SK-N-SH (cell line): ENCODE results near the gene CDV3. TPM values are rescaled to one million over a fixed set of nuclear protein-coding genes. Genes with fewer than 3 reads are reported as not detected.

Experiments
- CTCF ChIA-PET: fragments of 300-600, 350-600 bp; formaldehyde crosslinking; extraction: SDS; loops from one replicate; lab custom pipeline; 2021; lab: Yijun Ruan, JAX
- POLR2A ChIA-PET: fragments of 350-600 bp; sonication (Branson Sonifier 250); formaldehyde crosslinking; extraction: SDS; loops from one replicate; lab custom pipeline; 2020; ENCODE audit warnings: antibody characterized with exemption, inconsistent platforms; lab: Yijun Ruan, JAX
- DNase-seq: peaks from one replicate; pipeline ENCODE4 v3.0.0; 2012
- H2AFZ ChIP-seq: fragments of 200-600 bp; sonication (generic); 2 replicates; pipeline ENCODE4 v1.8.1; 2016; ENCODE audit warnings: antibody characterized with exemption, mild to moderate bottlenecking, low read depth
- H3F3A ChIP-seq: fragments of 200-600 bp; sonication (generic); replicated peaks from 2 replicates; pipeline ENCODE3; 2016; ENCODE audit warnings: antibody characterized with exemption, mild to moderate bottlenecking; ENCODE audit not compliant: insufficient read depth
- H3K27ac ChIP-seq, 2 experiments: fragments of 200-500 bp in 1 of 2; fragments of 200-600 bp in 1 of 2; sonication (Bioruptor generic) in 1 of 2; sonication (generic), shearing (Covaris generic) in 1 of 2; 2 replicates each; pipeline versions ENCODE4 v1.5.1 to v1.6.1; 2014 to 2016; ENCODE audit warnings: low read depth in 2 of 2, inconsistent platforms in 1 of 2, low read length in 1 of 2, mild to moderate bottlenecking in 1 of 2, mixed read lengths in 1 of 2
- H3K27me3 ChIP-seq: fragments of 200-600 bp; sonication (generic), shearing (Covaris generic); 2 replicates; pipeline ENCODE4 v1.6.1; 2016; ENCODE audit warnings: mixed run types; ENCODE audit not compliant: insufficient read depth
- H3K36me3 ChIP-seq, 2 experiments: fragments of 200-500 bp in 1 of 2; fragments of 200-600 bp in 1 of 2; sonication (Bioruptor generic) in 1 of 2; sonication (generic) in 1 of 2; replicated peaks in 1 of 2; 2 replicates each; pipeline versions ENCODE3 to v1.5.1; 2014 to 2016; ENCODE audit warnings: low read length in 1 of 2, mild to moderate bottlenecking in 1 of 2; ENCODE audit not compliant: insufficient read depth in 2 of 2, control insufficient read depth in 1 of 2
- H3K4me1 ChIP-seq, 2 experiments: fragments of 200-500 bp in 1 of 2; fragments of 200-600 bp in 1 of 2; sonication (Bioruptor generic) in 1 of 2; sonication (generic), shearing (Covaris generic) in 1 of 2; 2 replicates each; pipeline versions ENCODE4 v1.5.1 to v1.6.1; 2014 to 2016; ENCODE audit warnings: low read depth in 1 of 2, low read length in 1 of 2, mixed run types in 1 of 2; ENCODE audit not compliant: insufficient read depth in 2 of 2, control insufficient read depth in 1 of 2
- H3K4me2 ChIP-seq: fragments of 200-600 bp; sonication (generic), shearing (Covaris generic); 2 replicates; pipeline ENCODE4 v1.6.1; 2017; ENCODE audit warnings: mixed run types
- H3K4me3 ChIP-seq, 2 experiments: fragments of 200-500 bp in 1 of 2; fragments of 200-600 bp in 1 of 2; sonication (Bioruptor generic) in 1 of 2; sonication (generic), shearing (Covaris generic) in 1 of 2; 2 replicates each; pipeline versions ENCODE4 v1.5.1 to v1.8.1; 2014 to 2016; ENCODE audit warnings: low read depth in 2 of 2, inconsistent platforms in 1 of 2, low read length in 1 of 2, mild to moderate bottlenecking in 1 of 2, mixed read lengths in 1 of 2, moderate library complexity in 1 of 2
- H3K79me2 ChIP-seq: fragments of 200-600 bp; sonication (generic); 2 replicates; pipeline ENCODE4 v1.8.1; 2017; ENCODE audit warnings: mild to moderate bottlenecking; ENCODE audit not compliant: insufficient read depth
- H3K9ac ChIP-seq: fragments of 200-600 bp; sonication (generic); 2 replicates; pipeline ENCODE4 v1.6.1; 2017; ENCODE audit warnings: mixed run types
- H3K9me2 ChIP-seq: fragments of 200-600 bp; sonication (generic); 2 replicates; pipeline ENCODE4 v1.6.1; 2017; ENCODE audit warnings: mixed run types
- H3K9me3 ChIP-seq: fragments of 200-600 bp; sonication (generic); 2 replicates; pipeline ENCODE4 v1.6.1; 2017; ENCODE audit warnings: mixed run types, mild to moderate bottlenecking, moderate library complexity
- H4K20me1 ChIP-seq: fragments of 200-600 bp; sonication (generic); 2 replicates; pipeline ENCODE4 v1.6.1; 2017; ENCODE audit warnings: mild to moderate bottlenecking, mixed run types; ENCODE audit not compliant: insufficient read depth
- FOSL2 ChIP-seq: IDR thresholded peaks from 2 replicates; pipeline ENCODE4 v1.4.0; 2012; ENCODE audit warnings: low read depth, mild to moderate bottlenecking, moderate library complexity, borderline replicate concordance
- GATA2 ChIP-seq: sonication (generic); formaldehyde crosslinking; IDR thresholded peaks from 2 replicates; pipeline ENCODE4 v1.5.0; 2020; ENCODE audit warnings: mild to moderate bottlenecking, missing genetic modification reagents
- JUND ChIP-seq: IDR thresholded peaks from 2 replicates; pipeline ENCODE4 v1.4.0; 2012
- MXI1 ChIP-seq: IDR thresholded peaks from 2 replicates; pipeline ENCODE4 v1.6.1; 2012; ENCODE audit warnings: mild to moderate bottlenecking, low read depth, low read length, improper control_type of control experiment
- NFIC ChIP-seq: IDR thresholded peaks from 2 replicates; pipeline ENCODE4 v1.4.0; 2012; ENCODE audit warnings: borderline replicate concordance
- NRF1 ChIP-seq: IDR thresholded peaks from 2 replicates; pipeline ENCODE4 v1.6.1; 2012; ENCODE audit warnings: low read depth, mild to moderate bottlenecking, low read length
- RAD21 ChIP-seq: IDR thresholded peaks from 2 replicates; pipeline ENCODE4 v1.6.1; 2012; ENCODE audit warnings: mild to moderate bottlenecking, low read length
- RCOR1 ChIP-seq: fragments of 150-350 bp; IDR thresholded peaks from 2 replicates; pipeline ENCODE4 v1.6.1; 2017; ENCODE audit warnings: antibody characterized with exemption, low read length
- RXRA ChIP-seq: IDR thresholded peaks from 2 replicates; pipeline ENCODE4 v1.4.0; 2012; ENCODE audit warnings: low read depth, mild to moderate bottlenecking, borderline replicate concordance
- WGBS: methylation state at CpG from one replicate; pipeline ENCODE4 v1.1.6; 2017; ENCODE audit warnings: low lambda C conversion rate; 5-methylcytosine and 5-hydroxymethylcytosine counted together
- polyA plus RNA-seq, 3 experiments: library from polyadenylated mRNA; depleted of rRNA; stranded (reverse); fragments of >200 nt; gene quantifications; 2 replicates each; pipeline ENCODE4 v1.2.3, GENCODE V29; 2012
- TF ChIP-seq, protein P1 (sequence below): IDR thresholded peaks from 2 replicates; pipeline ENCODE4 v1.4.0; 2012; ENCODE audit warnings: low read depth, borderline replicate concordance
- TF ChIP-seq, protein P2 (sequence below): IDR thresholded peaks from 2 replicates; pipeline ENCODE4 v1.4.0; 2012; ENCODE audit warnings: low read depth, borderline replicate concordance
- TF ChIP-seq, protein P3 (sequence below): fragments of 150-350 bp; IDR thresholded peaks from 2 replicates; pipeline ENCODE4 v1.6.1; 2017; ENCODE audit warnings: antibody characterized with exemption, low read length, low read depth, borderline replicate concordance
- TF ChIP-seq, protein P4 (sequence below): fragments of 150-350 bp; IDR thresholded peaks from 2 replicates; pipeline ENCODE4 v1.6.1; 2016; ENCODE audit warnings: mild to moderate bottlenecking, low read depth, low read length

The CDV3 gene
- polyA plus RNA-seq, 1 of the 3 experiments (the other 2 are of a cell fraction): 35.4 TPM

DNA sequence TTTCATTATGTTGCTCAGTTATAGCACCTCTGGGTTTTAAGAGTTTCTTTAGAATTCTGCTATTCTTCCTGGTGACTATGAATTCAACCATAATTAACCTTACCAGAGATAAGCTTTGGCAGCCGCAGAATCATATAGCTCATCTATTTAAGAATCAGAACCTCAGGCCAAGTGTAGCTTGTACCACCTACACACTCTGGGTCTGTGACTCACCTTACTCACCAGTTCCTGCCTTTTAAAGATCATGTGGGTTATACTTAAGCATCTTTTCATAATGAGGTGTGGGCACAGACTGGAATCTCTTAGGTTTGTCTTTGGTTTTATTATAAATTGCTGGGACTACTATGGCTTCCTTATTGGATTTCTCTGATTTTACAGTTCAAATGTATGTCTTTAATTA is 21.9 kb downstream of the CDV3 start:
- H4K20me1 ChIP-seq: no peaks in the 10 kb centered on the region
- no peak overlapping the region for H3K9ac ChIP-seq
- CTCF ChIA-PET: interaction anchor here (1.8 kb wide), 1 partner anchor 17 kb away, joined by 9 read pairs; no protein-coding TSS in a partner anchor
- peaks cover 0 to 4% of the 10 kb centered on the region in 2 experiments for H3K36me3 ChIP-seq
- H2AFZ ChIP-seq: 0 out of 2 replicates have a peak overlapping the region, but pooled peaks have one; percentile 12
- peaks cover 17% of the 10 kb centered on the region for H3F3A ChIP-seq
- peaks cover 0 to 4% of the 10 kb centered on the region in 2 experiments; a peak in 1 of 4 replicates for H3K4me1 ChIP-seq
- TF ChIP-seq JUND (peak; percentile 22; the same call in 1 of the 2 replicates), RXRA (no peak), NRF1 (no peak), FOSL2 (peak; percentile 16; the same call in 1 of the 2 replicates)
- H3K4me3 ChIP-seq: no peak overlapping the region
- no peaks in the 10 kb centered on the region for H3K27me3 ChIP-seq
- DNase-seq: no peak
- no peaks in the 10 kb centered on the region; the same call in 1 of the 2 replicates for H3K79me2 ChIP-seq
- no peak overlapping the region for H3K4me2 ChIP-seq
- H3K27ac ChIP-seq: no peak overlapping the region; a peak in 1 of 4 replicates
- no peaks in the 10 kb centered on the region for H3K9me2 ChIP-seq
- POLR2A ChIA-PET: no interaction called here
- 50% methylated on average over 1 of the region's 1 CpG for WGBS
- H3K9me3 ChIP-seq: no peaks in the 10 kb centered on the region

DNA sequence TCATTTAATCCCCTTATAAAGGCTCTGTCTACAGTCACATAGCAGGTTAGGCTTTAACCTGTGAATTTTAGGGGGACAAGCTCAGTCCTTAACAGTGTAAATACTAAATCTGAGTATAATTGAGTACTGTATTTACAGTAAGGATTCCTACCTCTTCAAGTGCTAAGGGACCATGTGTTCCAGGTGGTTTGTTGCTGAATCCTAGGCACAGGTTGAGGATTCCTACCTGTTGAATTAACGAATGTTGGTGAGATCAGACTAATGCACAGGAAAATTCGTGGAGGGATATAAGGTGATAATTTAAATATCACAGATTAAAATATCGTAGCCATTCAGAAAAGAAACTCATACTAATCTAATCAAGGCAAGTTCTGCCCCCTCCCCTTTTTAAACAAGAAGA is 24.9 kb downstream of the CDV3 start:
- 98% methylated on average over 3 of the region's 3 CpGs for WGBS
- TF ChIP-seq, protein P1, sequence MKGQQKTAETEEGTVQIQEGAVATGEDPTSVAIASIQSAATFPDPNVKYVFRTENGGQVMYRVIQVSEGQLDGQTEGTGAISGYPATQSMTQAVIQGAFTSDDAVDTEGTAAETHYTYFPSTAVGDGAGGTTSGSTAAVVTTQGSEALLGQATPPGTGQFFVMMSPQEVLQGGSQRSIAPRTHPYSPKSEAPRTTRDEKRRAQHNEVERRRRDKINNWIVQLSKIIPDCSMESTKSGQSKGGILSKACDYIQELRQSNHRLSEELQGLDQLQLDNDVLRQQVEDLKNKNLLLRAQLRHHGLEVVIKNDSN: no peak
- TF ChIP-seq MXI1: no peak
- Histone ChIP-seq H3K4me1 (0 out of 4 replicates have a peak, but pooled peaks cover 0 to 4% of the 10 kb centered on the region in 2 experiments), H3K9me2 (no peaks in the 10 kb centered on the region), H3K36me3 (peaks cover 7 to 26% of the 10 kb centered on the region in 2 experiments), H3K79me2 (peaks cover 4% of the 10 kb centered on the region; the same call in 1 of the 2 replicates), H4K20me1 (no peaks in the 10 kb centered on the region), H2AFZ (no peak overlapping the region), H3K9ac (no peak overlapping the region), H3K9me3 (no peaks in the 10 kb centered on the region), H3K4me2 (no peak overlapping the region), H3K4me3 (no peak overlapping the region), H3K27me3 (no peaks in the 10 kb centered on the region), H3F3A (peaks cover 5% of the 10 kb centered on the region), H3K27ac (no peak overlapping the region)
- DNase-seq: no peak
- ChIA-PET POLR2A (interaction anchor here (1.2 kb wide), 1 partner anchor 9 kb away, joined by 3 read pairs; no protein-coding TSS in a partner anchor), CTCF (interaction anchor here (1.0 to 1.1 kb wide), 2 partner anchors 19 to 872 kb away, joined by 3 to 4 read pairs; no protein-coding TSS in a partner anchor)

DNA sequence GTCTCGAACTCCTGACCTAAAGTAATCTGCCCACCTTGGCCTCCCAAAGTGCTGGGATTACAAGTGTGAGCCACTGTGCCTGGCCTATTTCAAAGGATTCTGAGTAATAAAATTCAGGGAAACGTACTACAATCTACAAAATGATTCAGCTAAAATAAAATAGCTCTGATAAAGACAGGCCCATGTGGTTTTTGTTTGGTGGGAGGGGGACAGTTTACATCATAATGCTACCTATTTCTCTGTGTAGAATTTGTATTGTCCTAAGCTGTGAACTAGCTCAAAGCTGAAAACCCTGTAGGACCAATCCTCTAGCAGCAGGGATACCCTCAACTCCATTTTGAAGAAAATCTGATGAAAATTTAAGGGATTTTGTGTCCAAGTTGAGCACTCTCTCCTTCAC is 25.8 kb downstream of the CDV3 start:
- H4K20me1 ChIP-seq: no peaks in the 10 kb centered on the region
- CTCF ChIA-PET: interaction anchor here (0.6 to 1.9 kb wide), 2 partner anchors 21 to 162 kb away, joined by 3 to 6 read pairs; no protein-coding TSS in a partner anchor
- no peak for TF ChIP-seq GATA2 (CRISPR knock-in tag)
- TF ChIP-seq NFIC: no peak
- no peak for TF ChIP-seq NRF1
- no peak for TF ChIP-seq RCOR1
- TF ChIP-seq, protein P2, sequence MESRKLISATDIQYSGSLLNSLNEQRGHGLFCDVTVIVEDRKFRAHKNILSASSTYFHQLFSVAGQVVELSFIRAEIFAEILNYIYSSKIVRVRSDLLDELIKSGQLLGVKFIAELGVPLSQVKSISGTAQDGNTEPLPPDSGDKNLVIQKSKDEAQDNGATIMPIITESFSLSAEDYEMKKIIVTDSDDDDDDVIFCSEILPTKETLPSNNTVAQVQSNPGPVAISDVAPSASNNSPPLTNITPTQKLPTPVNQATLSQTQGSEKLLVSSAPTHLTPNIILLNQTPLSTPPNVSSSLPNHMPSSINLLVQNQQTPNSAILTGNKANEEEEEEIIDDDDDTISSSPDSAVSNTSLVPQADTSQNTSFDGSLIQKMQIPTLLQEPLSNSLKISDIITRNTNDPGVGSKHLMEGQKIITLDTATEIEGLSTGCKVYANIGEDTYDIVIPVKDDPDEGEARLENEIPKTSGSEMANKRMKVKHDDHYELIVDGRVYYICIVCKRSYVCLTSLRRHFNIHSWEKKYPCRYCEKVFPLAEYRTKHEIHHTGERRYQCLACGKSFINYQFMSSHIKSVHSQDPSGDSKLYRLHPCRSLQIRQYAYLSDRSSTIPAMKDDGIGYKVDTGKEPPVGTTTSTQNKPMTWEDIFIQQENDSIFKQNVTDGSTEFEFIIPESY: no peak
- TF ChIP-seq RAD21: no peak
- TF ChIP-seq, protein P3, sequence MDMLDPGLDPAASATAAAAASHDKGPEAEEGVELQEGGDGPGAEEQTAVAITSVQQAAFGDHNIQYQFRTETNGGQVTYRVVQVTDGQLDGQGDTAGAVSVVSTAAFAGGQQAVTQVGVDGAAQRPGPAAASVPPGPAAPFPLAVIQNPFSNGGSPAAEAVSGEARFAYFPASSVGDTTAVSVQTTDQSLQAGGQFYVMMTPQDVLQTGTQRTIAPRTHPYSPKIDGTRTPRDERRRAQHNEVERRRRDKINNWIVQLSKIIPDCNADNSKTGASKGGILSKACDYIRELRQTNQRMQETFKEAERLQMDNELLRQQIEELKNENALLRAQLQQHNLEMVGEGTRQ: no peak
- TF ChIP-seq FOSL2: no peak
- TF ChIP-seq, protein P4, sequence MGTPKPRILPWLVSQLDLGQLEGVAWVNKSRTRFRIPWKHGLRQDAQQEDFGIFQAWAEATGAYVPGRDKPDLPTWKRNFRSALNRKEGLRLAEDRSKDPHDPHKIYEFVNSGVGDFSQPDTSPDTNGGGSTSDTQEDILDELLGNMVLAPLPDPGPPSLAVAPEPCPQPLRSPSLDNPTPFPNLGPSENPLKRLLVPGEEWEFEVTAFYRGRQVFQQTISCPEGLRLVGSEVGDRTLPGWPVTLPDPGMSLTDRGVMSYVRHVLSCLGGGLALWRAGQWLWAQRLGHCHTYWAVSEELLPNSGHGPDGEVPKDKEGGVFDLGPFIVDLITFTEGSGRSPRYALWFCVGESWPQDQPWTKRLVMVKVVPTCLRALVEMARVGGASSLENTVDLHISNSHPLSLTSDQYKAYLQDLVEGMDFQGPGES: no peak
- TF ChIP-seq JUND: no peak

More for the DNA sequence above, 25.8 kb downstream of the CDV3 start:
- no peak for DNase-seq
- Histone ChIP-seq H3K36me3 (peaks cover 7 to 29% of the 10 kb centered on the region in 2 experiments), H2AFZ (no peak overlapping the region), H3K9me3 (no peaks in the 10 kb centered on the region), H3K9me2 (no peaks in the 10 kb centered on the region), H3F3A (peaks cover 5% of the 10 kb centered on the region), H3K27ac (no peak overlapping the region), H3K4me3 (no peak overlapping the region), H3K9ac (no peak overlapping the region), H3K79me2 (peaks cover 7% of the 10 kb centered on the region; the same call in 1 of the 2 replicates), H3K4me1 (0 out of 4 replicates have a peak, but pooled peaks cover 0 to 4% of the 10 kb centered on the region in 2 experiments), H3K27me3 (no peaks in the 10 kb centered on the region), H3K4me2 (no peak overlapping the region)
- 90% methylated on average over 2 of the region's 2 CpGs for WGBS
- POLR2A ChIA-PET: no interaction called here
